ENCODE results near the gene PPP1R8.
"Not testable (repeated sequence)": the region's sequence is repeated elsewhere in the genome, so short reads cannot be mapped to it uniquely, and the experiment has no call there.

Gene PPP1R8

DNA sequence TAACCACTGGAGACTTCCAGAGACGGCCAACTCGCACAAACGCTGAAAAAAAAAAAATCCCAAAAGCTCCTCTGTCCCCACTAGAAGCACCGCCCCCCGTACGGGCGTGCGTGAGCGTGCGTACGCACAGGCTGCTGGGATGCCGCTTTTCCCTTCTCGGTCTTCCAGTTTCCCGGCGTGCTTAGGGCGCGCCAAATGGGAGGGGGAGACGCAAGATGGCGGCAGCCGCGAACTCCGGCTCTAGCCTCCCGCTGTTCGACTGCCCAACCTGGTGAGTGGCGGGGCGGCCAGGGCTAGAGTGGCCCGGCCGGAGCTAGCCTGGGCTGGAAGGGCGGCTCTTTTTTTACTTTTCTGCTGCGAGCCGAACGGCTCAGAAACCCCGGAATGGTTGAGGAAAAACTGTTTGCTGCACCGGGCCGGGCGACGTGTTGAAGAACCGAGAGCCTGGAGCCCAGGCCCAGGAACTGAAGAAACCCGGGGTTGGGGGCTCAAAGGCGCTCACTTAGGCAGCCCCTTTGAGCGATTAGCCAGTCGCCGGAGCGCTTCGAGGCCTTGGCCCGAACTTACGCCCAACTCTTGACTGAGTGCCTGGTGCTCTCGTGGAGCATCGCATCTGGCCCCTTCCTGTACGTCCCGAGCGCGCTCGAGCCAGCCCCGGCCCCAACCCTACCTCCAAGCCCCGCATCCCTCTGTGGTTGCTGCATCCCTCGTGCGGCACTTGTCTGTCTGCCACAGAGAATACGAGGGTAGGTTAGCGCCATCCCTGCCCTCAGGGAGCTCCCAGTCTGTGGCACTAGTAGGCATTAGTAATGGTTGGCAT, at the start of gene PPP1R8:
PPP1R8 (plus strand) TSS at position 162 of the 820 bp plus-strand sequence; CDS start at position 216, 54 bp downstream.
- peak; percentile 74 to 91 (median 80) for DNase-seq (ENCODE audit: low read depth in 4 of 4, low spot score in 1 of 4)

DNA sequence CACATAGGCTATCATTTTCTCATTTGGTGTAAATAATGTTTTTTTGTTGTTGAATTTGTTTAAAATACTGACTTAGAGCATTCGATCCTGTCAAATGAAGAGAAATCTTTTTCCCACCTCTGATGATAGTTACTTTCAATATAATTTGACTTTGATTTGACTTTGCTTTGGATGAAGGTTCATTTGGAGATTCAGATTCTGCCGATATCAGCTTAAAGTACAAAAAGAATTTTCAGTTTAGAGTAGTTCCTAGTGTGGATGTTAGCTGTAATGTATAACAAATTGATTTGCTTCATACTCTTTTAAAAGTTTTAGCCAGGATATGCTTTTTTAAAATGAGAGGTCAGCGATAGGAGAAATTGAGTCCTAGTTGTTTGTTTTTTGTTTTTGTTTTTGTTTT, 47.6 kb upstream of the PPP1R8 start:
- no peak for DNase-seq (ENCODE audit: low read depth in 4 of 4, low spot score in 1 of 4)

DNA sequence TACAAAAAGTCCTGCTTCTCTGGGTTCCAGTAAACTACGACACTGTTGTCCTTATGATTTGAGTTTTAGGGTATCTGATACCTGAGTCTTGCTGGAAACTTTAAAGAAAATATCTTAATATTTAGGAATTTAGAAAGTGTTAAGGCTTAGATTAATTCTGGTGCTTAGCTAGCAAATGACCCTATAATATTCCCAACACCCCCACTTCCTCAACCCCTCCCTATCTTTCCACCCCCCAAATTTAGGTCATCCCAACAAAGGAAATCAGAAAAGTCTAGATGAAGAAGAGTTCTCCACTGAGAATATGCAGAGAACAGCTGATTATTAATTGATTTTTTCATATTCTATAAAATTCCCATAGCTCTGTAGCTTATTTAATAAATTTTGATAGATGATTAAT, 45.9 kb upstream of the PPP1R8 start:
- no peak for DNase-seq (ENCODE audit: low read depth in 4 of 4, low spot score in 1 of 4)

DNA sequence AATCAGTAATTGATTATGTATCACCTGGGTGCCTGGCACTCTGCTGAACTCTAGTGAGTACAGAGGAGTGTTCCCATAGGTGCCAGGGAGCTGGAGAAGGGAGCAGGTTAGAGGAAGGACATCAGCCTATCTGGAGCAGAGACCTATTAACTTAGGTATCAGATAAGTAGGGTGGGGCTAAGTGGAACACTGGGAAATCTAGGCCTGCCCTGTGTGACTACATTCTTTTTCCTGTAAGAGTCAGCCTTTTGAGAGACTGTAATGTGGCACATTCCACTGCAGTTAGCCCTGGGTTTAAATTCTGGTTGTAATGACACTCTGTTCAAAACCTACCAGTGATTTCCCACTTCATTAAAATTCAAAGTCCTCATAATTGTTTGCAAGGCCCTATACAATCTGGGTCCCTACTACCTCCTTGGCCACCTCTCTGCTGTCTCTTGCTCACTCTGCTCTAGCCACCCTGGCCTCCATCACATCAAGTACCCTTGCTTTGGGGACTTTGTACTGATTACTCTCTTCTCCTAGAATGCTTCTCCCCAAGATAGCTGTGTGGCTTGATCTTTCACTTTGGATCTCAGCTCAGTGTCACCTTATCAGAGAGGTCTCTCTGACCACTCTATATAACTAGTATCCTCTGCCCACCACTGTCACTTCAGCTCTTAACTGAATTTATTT, 44.7 kb upstream of the PPP1R8 start:
- no peak for DNase-seq (ENCODE audit: low read depth in 4 of 4, low spot score in 1 of 4)

DNA sequence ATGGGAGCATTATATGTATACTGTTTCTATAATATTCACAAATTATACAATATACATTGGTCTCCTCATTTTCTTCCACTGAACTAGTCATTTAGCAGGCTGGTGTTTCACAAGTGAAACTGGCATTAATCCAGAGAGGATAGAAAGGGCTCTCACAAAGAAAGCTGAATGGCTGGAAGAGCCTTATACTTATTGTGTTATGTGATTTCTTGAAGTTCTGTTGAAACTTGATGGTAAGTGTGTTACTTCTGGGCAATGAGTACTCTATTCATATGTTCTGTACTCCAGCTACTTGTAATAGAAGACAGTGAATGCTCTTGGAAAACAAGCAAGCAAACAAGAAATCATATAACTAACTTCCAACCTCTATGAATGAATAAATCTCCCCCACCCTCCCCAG, 42.7 kb upstream of the PPP1R8 start:
- no peak for DNase-seq (ENCODE audit: low read depth in 4 of 4, low spot score in 1 of 4)

DNA sequence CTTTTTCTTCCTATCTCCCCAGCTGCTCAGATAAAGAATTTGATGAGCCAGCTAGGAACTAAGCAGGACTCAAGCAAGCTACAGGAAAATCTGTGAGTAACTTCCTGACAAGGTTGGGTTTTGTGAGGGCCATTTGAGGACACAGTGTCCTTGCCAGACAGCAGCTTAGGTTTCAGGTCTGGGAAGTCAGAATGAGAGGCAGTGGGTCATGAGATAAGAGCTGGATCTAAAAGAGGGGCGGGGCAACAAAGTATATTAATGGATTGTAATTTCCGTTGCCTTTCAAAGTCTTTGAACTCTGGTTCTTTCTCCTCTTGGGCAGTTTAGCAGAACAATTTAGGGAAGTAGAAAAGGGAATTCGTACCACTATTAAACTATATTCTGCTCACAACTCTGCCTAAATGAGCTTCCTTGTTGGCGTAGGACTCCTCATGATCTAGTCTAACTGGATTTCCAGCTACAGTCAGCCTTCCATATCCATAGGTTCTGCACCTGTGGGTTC, 41.0 kb upstream of the PPP1R8 start:
- DNase-seq (ENCODE audit: low read depth in 4 of 4, low spot score in 1 of 4) = no peak

DNA sequence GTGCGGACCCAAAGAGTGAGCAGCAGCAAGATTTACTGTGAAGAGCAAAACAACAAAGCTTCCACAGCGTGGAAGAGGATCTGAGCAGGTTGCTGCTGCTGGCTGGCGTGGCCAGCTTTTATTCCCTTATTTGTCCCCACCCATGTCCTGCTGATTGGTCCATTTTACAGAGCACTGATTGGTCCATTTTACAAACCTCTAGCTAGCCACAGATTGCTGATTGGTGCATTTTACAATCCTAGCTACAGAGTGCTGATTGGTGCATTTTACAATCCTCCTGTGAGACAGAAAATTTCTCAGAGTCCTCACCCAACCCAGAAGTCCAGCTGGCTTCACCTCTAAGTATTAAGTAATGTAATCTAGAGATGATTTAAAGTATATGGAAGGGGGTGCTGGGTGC, 40.3 kb upstream of the PPP1R8 start:
- not testable (repeated sequence) for DNase-seq (ENCODE audit: low read depth in 4 of 4, low spot score in 1 of 4)

DNA sequence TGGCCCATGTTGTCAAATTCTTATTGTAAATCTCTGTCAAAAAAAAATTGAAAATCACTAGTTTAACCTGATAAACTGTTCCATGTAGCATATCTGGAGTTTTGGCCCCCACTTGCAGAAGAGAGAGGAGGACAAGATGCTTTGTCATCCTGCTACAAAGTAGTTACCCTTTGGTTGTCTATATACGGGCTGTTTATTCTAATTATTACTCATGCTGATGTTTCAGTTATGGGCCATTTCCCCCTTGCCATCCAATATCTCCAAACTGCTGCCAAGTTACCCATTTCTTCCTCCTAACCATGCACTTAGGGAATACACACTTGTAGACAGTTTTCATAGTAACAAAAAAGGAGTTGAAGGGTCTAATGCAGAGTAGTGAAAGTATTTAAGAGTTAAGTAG, 35.0 kb upstream of the PPP1R8 start:
- no peak for DNase-seq (ENCODE audit: low read depth in 4 of 4, low spot score in 1 of 4)

DNA sequence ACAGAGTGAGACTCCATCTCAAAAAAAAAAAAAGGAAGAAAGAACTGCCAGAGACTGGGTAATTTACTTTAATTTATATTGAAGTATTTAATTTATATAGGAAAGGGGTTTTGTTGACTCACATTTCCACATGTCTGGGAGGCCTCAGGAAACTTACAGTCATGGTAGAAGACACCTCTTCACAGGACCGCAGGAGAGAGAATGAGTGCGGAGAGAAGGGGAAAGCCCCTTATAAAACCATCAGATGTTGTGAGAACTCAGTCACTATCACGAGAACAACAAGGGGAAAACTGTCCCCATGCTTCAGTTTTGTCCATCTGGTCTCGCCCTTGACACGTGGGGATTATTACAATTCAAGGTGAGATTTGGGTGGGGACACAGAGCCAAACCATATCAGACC, 25.8 kb upstream of the PPP1R8 start:
- DNase-seq (ENCODE audit: low read depth in 4 of 4, low spot score in 1 of 4) = no peak

DNA sequence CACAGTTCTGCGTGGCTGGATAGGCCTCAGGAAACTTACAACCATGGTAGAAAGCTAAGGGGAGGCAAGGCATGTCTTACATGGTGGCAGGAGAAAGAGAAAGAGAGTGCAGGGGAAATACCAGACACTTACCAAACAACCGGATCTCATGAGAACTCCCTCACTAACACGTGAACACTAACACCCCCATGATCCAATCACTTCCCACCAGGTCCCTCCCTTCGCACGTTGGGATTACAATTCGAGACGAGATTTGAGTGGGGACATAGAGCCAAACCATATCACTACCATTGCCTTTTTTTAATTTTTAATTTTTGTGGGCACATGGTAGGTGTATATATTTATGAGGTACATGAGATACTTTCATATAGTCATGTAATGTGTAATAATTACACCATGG, 23.8 kb upstream of the PPP1R8 start:
- DNase-seq (ENCODE audit: low read depth in 4 of 4, low spot score in 1 of 4) = no peak

DNA sequence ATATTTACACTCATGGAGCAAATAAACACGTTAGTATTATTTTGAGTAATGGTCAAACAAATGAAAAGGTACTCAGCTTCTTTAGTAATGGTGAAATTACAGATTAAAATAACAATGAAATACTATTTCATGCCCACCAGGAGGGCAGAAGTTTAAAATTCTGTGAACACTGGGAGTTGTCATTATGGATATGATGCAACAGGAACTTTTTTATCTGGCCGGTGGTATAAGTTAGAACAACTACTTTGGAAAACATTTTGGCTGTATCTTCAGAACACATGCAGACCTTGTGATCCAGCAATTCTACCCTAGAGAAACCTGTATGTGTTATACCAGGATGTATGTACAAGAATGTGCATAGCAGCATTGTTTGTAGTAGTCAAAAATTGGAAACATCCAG, 23.2 kb upstream of the PPP1R8 start:
- DNase-seq (ENCODE audit: low read depth in 4 of 4, low spot score in 1 of 4) = no peak

DNA sequence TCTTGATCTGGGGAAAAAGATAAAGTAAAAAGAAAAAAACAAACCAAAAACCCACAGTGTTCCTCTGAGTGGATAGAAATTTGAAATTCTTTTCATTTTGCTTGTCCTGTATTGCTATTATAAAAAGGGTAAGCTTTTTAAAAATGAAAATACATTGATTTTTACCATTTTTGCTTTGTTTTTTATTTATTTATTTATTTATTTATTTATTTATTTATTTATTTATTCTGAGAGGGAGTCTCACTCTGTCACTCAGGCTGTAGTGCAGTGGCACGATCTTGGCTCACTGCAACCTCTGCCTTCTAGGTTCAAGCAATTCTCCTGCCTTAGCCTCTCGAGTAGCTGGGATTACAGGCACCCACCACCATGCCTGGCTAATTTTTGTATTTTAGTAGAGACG, 22.5 kb upstream of the PPP1R8 start:
- DNase-seq (ENCODE audit: low read depth in 4 of 4, low spot score in 1 of 4) = not testable (repeated sequence)

DNA sequence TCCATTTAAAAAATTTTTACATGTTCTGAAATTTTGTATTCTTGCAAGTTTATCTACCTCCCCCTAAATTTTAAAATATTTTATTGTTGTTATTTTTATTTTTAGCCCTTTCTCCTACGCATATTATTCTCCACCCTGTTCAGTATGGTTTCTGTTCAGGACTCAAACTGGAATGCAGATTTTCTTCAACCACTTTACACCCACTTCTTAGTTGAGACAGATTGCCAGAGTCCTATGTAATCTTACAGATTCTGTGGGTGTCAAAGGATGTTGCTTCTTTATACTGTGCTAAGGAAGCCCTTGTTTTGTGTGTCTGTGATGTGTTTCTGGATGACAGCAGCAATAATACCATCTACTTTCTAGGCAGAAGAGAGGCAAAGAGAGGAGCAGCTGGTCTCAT, 20.7 kb upstream of the PPP1R8 start:
- no peak for DNase-seq (ENCODE audit: low read depth in 4 of 4, low spot score in 1 of 4)

DNA sequence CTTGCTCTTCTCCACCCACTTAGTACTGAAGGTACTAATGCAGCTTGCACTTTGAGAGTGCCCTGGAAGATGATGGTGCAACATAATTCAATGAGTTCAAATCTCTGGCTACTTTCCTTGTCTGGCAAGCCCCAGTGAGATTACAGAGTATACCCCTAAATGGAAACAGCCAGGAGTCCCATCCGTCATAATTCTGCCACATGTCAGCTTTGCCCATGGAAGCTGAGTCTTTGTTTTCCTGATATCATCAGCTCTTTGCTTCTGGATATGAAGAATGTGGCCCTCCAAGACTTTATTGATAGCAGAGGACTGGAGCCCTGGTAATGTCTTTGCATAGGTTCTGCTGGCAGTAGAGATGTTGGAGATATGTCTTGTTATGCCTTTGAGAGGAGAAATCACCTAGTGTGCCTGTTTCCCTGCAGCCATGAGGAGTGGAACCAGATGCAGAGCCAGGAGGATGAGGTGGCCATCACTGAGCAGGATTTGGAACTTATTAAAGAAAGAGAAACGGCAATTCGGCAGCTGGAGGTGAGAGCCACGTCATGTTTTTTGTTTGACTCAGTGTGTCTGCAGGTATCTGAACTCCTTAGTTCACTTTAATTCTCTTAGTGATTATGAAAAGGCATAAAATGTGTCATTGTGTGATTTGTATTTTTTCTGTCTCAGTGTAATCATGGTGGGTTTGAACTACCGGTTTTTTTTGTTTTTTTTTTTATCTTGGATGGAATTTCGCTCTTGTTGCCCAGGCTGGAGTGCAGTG, 18.7 kb upstream of the PPP1R8 start:
- DNase-seq (ENCODE audit: low read depth in 4 of 4, low spot score in 1 of 4) = no peak

DNA sequence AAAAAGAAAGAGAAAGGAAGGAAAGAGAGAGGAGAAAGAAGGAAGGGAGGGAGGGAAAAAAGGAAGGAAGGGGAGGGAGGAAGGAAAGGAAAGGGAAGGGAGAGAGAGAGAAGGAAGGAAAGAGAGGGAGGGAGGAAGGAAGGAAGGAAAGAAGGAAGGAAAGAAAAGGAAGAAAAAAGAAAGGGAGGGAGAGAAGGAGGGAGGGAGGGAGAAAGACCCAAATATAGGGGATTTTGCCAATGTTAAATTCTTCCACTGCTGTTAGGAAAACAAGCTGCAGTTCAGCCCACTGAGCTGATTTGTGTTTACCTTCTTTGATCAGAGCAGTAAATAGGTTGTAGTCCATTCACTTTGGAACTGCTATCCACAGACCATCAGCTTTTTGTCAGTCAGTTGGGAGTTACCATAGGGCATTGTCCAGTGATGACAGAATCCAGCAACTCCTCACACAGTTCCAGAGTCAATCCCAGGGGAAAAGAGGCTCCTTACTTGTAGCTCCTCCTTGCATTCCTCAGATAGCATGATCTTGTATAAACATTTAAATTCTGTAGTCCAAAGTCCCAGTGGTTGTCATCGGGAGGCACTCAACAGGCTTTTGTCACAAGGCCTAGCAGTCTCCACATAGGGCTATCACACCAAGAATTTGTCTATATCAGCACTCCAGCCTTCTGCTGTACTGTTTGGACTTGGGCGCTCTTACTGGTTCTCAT, 13.5 kb upstream of the PPP1R8 start:
- no peak for DNase-seq (ENCODE audit: low read depth in 4 of 4, low spot score in 1 of 4)

DNA sequence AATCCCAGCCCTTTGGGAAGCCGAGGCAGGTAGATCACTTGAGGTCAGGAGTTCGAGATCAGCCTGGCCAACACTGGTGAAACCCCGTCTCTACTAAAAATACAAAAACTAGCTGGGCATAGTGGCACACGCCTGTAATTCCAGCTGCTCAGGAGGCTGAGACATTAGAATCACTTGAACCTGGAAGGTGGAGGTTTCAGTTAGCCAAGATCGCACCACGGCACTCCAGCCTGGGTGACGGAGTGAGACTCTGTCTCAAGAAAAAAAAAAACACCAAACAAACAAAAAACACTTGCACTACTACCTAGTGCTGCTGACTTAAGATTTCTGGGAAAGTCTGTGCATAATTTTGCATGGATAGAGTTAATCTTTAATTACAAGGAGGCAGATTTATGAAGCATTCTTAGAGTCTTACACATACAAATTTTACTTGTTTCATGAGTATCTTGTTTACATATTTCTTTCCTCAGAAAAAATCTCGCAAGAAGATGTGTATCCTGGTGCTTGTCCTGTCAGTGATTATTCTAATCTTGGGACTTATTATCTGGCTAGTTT, 8.7 kb upstream of the PPP1R8 start:
- no peak for DNase-seq (ENCODE audit: low read depth in 4 of 4, low spot score in 1 of 4)

DNA sequence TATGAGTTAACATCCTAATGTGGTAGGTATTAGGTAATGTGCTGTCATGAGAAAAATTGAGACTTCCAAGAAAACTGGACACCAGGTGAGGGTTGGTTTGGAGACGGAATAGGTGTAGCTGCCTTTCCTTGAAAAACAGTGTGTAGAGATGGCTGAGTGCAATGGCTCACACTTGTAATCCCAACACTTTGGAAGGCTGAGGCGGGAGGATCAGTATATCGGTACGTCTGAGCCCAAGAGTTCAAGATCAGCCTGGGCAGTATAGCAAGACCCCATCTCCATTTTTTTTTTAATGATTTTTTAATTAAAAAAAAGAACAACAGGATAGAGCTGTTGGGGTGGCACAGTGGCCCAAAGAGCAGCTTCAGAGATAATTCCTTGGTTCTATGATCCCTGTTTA, 6.8 kb upstream of the PPP1R8 start:
- DNase-seq (ENCODE audit: low read depth in 4 of 4, low spot score in 1 of 4) = no peak

DNA sequence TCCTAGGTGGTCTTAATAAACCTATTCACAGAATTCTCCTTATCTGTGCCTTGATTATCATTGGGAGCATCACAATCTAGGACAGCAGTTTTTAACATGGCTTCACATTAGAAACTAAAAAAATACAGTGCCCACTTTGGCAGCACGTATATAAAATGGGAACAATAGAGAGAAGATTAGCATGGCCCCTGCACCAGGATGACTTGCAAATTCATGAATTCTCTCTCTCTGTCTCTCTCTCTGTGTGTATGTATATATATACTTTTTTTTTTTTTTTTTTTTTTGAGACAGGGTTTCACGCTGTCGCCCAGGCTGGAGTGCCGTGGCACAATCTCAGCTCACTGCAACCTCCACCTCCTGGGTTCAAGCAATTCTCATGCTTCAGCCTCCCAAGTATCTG, 6.2 kb upstream of the PPP1R8 start:
- no peak for DNase-seq (ENCODE audit: low read depth in 4 of 4, low spot score in 1 of 4)

DNA sequence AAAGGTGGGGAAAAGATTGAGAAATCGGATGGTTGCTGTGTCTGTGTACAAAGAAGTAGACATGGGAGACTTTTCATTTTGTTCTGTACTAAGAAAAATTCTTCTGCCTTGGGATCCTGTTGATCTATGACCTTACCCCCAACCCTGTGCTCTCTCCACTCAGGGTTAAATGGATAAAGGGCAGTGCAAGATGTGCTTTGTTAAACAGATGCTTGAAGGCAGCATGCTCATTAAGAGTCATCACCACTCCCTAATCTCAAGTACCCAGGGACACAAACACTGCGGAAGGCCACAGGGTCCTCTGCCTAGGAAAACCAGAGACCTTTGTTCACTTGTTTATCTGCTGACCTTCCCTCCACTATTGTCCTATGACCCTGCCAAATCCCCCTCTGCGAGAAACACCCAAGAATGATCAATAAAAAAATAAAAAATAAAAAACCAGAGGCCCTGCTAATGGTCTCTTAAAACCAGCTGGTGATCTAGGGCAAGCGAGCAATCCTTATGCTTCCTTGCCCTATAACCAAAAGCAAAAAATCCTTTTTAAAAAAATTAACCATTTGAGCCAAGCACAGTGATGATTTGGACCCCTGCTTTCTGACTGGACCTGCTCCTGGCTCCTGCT, 1.1 kb upstream of the PPP1R8 start:
- DNase-seq (ENCODE audit: low read depth in 4 of 4, low spot score in 1 of 4) = not testable (repeated sequence)

All from stimulated activated CD4-positive, alpha-beta T cell treated with anti-CD3 and anti-CD28 coated beads, Interleukin-1b, Interleukin-23, amount 100 ng/mL, for 24 hours (primary cell).